SIG-M5 treated with dmso at 0.1 percent for 504 hours (cell line): Measurements from ENCODE around the gene ZSWIM7.

Source experiments
- DNase-seq: peaks from one replicate; lab custom pipeline; 2025; ENCODE audit not compliant: unreplicated experiment; lab: John Stamatoyannopoulos, UW

ZSWIM7 gene

GRCh38 chr17:15999141-15999973 lies at the start of gene ZSWIM7, which contains the start of gene TTC19:
Gene ZSWIM7, minus strand, starts transcription at chr17:15999704. Its CDS starts 110 bp downstream, at chr17:15999594.
Gene TTC19, plus strand, starts transcription at chr17:15999824. Its CDS starts 25 bp downstream, at chr17:15999849.
- peak; percentile 88 for DNase-seq

- DNase-seq: no peak
Observed at GRCh38 chr17:16048811-16049449, 49.4 kb upstream of the ZSWIM7 start.

GRCh38 chr17:16046966-16047365 lies 47.5 kb upstream of the ZSWIM7 start:
- DNase-seq: no peak

GRCh38 chr17:16044487-16044886 lies 45.0 kb upstream of the ZSWIM7 start:
- DNase-seq: no peak

- no peak for DNase-seq
Observed at GRCh38 chr17:16040710-16041251, 41.3 kb upstream of the ZSWIM7 start.

GRCh38 chr17:16037636-16038035 lies 38.1 kb upstream of the ZSWIM7 start:
- no peak for DNase-seq

GRCh38 chr17:16036261-16036660 lies 36.8 kb upstream of the ZSWIM7 start:
- DNase-seq: no peak

GRCh38 chr17:16033729-16034349 lies 34.3 kb upstream of the ZSWIM7 start:
- no peak for DNase-seq

- peak; percentile 46 for DNase-seq
Observed at GRCh38 chr17:16027708-16028584, 28.4 kb upstream of the ZSWIM7 start.

GRCh38 chr17:16026895-16027294 lies 27.4 kb upstream of the ZSWIM7 start:
- no peak for DNase-seq

- no peak for DNase-seq
Observed at GRCh38 chr17:16025202-16025601, 25.7 kb upstream of the ZSWIM7 start.

GRCh38 chr17:16023881-16024280 lies 24.4 kb upstream of the ZSWIM7 start:
- no peak for DNase-seq

GRCh38 chr17:16019347-16019746 lies 19.8 kb upstream of the ZSWIM7 start:
- DNase-seq: no peak

GRCh38 chr17:16013943-16014407 lies 14.5 kb upstream of the ZSWIM7 start:
- no peak for DNase-seq

- DNase-seq: no peak
Observed at GRCh38 chr17:16007439-16007838, 7.9 kb upstream of the ZSWIM7 start.

GRCh38 chr17:16005636-16006035 lies 6.1 kb upstream of the ZSWIM7 start:
- DNase-seq: no peak

- DNase-seq: no peak
Observed at GRCh38 chr17:16003841-16004240, 4.3 kb upstream of the ZSWIM7 start.

GRCh38 chr17:16002708-16003260 lies 3.3 kb upstream of the ZSWIM7 start:
- DNase-seq: no peak

GRCh38 chr17:16001226-16001897 lies 1.9 kb upstream of the ZSWIM7 start:
- DNase-seq: no peak
